CD8-positive, alpha-beta memory T cell (primary cell): ENCODE measurements around the gene MYADML2. TPM values are rescaled to one million over a fixed set of nuclear protein-coding genes. Genes with fewer than 3 reads are reported as not detected.

Source experiments
- CTCF ChIA-PET: fragments of 350-600 bp; sonication (Branson Sonifier 250); formaldehyde crosslinking; loops from one replicate; lab custom pipeline; 2021; ENCODE audit warnings: antibody characterized with exemption; lab: Charles Lee
- POLR2A ChIA-PET: fragments of 350-600 bp; sonication (Branson Sonifier 250); formaldehyde crosslinking; loops from one replicate; lab custom pipeline; 2021; ENCODE audit warnings: antibody characterized with exemption; lab: Charles Lee
- DNase-seq, 5 donors: peaks; one replicate each; pipeline versions ENCODE4 v3.0.0 to v3.0.0-alpha.2; 2020 to 2022; ENCODE audit warnings: mixed read lengths in 1 of 5
- H3K27ac ChIP-seq: one replicate; pipeline ENCODE4 v1.7.0; 2013; ENCODE audit warnings: low read depth, mild to moderate bottlenecking, low read length, moderate library complexity
- H3K27me3 ChIP-seq: 2 replicates; pipeline ENCODE4 v1.7.0; 2013; ENCODE audit warnings: low read length, mild to moderate bottlenecking; ENCODE audit not compliant: insufficient read depth, poor library complexity, severe bottlenecking
- H3K36me3 ChIP-seq: 2 replicates; pipeline ENCODE4 v1.7.0; 2013; ENCODE audit warnings: mild to moderate bottlenecking, low read length, moderate library complexity; ENCODE audit not compliant: insufficient read depth
- H3K4me1 ChIP-seq: 2 replicates; pipeline ENCODE4 v1.7.0; 2013; ENCODE audit warnings: mild to moderate bottlenecking, low read length, moderate library complexity; ENCODE audit not compliant: insufficient read depth
- H3K4me3 ChIP-seq: 2 replicates; pipeline ENCODE4 v1.7.0; 2013; ENCODE audit warnings: mild to moderate bottlenecking, low read length
- H3K9me3 ChIP-seq: 2 replicates; pipeline ENCODE4 v1.7.0; 2013; ENCODE audit warnings: mild to moderate bottlenecking, low read length
- H3K27ac Mint-ChIP-seq, 8 donors: one replicate each; pipeline ENCODE4 v1.8.0; 2020 to 2021; ENCODE audit warnings: mixed read lengths in 8 of 8, mild to moderate bottlenecking in 6 of 8, inconsistent platforms in 3 of 8, moderate library complexity in 3 of 8
- H3K27me3 Mint-ChIP-seq, 2 donors: one replicate each; pipeline ENCODE4 v1.8.0; 2020 to 2021; ENCODE audit warnings: mixed read lengths in 2 of 2, mild to moderate bottlenecking in 1 of 2, moderate library complexity in 1 of 2
- H3K36me3 Mint-ChIP-seq, 3 donors: one replicate each; pipeline ENCODE4 v1.8.0; 2020 to 2021; ENCODE audit warnings: mixed read lengths in 3 of 3, inconsistent platforms in 1 of 3, mild to moderate bottlenecking in 1 of 3
- H3K4me1 Mint-ChIP-seq, 3 donors: one replicate each; pipeline ENCODE4 v1.8.0; 2020 to 2021; ENCODE audit warnings: mixed read lengths in 3 of 3, inconsistent platforms in 1 of 3, mild to moderate bottlenecking in 1 of 3
- H3K4me3 Mint-ChIP-seq, 7 donors: one replicate each; pipeline ENCODE4 v1.8.0; 2020 to 2021; ENCODE audit warnings: mixed read lengths in 7 of 7, mild to moderate bottlenecking in 6 of 7, moderate library complexity in 4 of 7, inconsistent platforms in 2 of 7
- H3K9me3 Mint-ChIP-seq, 5 donors: one replicate each; pipeline ENCODE4 v1.8.0; 2020 to 2022; ENCODE audit warnings: mixed read lengths in 5 of 5, mild to moderate bottlenecking in 3 of 5, moderate library complexity in 2 of 5, inconsistent platforms in 1 of 5
- polyA plus RNA-seq: library from polyadenylated mRNA; unstranded; fragments of 300-500 nt; fragmentation: Illumina TruSeq; gene quantifications from one replicate; pipeline ENCODE4 v1.2.3, GENCODE V29; 2021
- total RNA-seq, 2 experiments: library from RNA; stranded (reverse); gene quantifications; one replicate each; pipeline ENCODE4 v1.2.3, GENCODE V29; 2021

Gene MYADML2
- total and polyA plus RNA-seq, 3 experiments from 2014 or later: not detected

- H3K9me3 ChIP-seq: no peaks in the 10 kb centered on the region
- DNase-seq: peak in 1 of 5 donors; percentile 26
- H3K36me3 ChIP-seq: no peaks in the 10 kb centered on the region
- ChIA-PET CTCF (interaction anchor here (1.4 to 1.5 kb wide), 2 partner anchors 26 to 88 kb away, joined by 3 to 4 read pairs; no protein-coding TSS in a partner anchor), POLR2A (no interaction called here)
- H3K4me1 ChIP-seq: peaks cover 12% of the 10 kb centered on the region
- no peak overlapping the region for H3K4me3 Mint-ChIP-seq
- no peak overlapping the region for H3K4me3 ChIP-seq
- H3K27me3 ChIP-seq: peaks cover 7% of the 10 kb centered on the region
- H3K9me3 Mint-ChIP-seq: no peaks in the 10 kb centered on the region
- no peaks in the 10 kb centered on the region for H3K36me3 Mint-ChIP-seq
- H3K27ac ChIP-seq: no peak overlapping the region
- H3K4me1 Mint-ChIP-seq: peaks cover 0 to 12% (median 7%) of the 10 kb centered on the region in 3 donors
- H3K27me3 Mint-ChIP-seq: peaks cover 5 to 18% of the 10 kb centered on the region in 2 donors
- no peak overlapping the region for H3K27ac Mint-ChIP-seq
These were observed 13.8 kb downstream of the MYADML2 start for GRCh38 chr17:81933178-81933699.

- Histone ChIP-seq H3K27me3 (peaks cover 7% of the 10 kb centered on the region), H3K4me3 (no peak overlapping the region), H3K36me3 (no peaks in the 10 kb centered on the region), H3K27ac (no peak overlapping the region), H3K4me1 (peaks cover 15% of the 10 kb centered on the region), H3K9me3 (no peaks in the 10 kb centered on the region)
- CTCF ChIA-PET: no interaction called here
- peaks cover 5 to 14% of the 10 kb centered on the region in 2 donors for H3K27me3 Mint-ChIP-seq
- H3K36me3 Mint-ChIP-seq: no peaks in the 10 kb centered on the region
- H3K4me3 Mint-ChIP-seq: no peak overlapping the region
- H3K27ac Mint-ChIP-seq: peak overlapping the region in 1 of 8 donors; percentile 48
- no peaks in the 10 kb centered on the region for H3K9me3 Mint-ChIP-seq
- POLR2A ChIA-PET: no interaction called here
- peaks cover 0 to 7% (median 5%) of the 10 kb centered on the region in 3 donors for H3K4me1 Mint-ChIP-seq
- no peak for DNase-seq
These were observed 14.6 kb downstream of the MYADML2 start for GRCh38 chr17:81932333-81932983.

- no peaks in the 10 kb centered on the region for H3K36me3 ChIP-seq
- Mint-ChIP-seq H3K4me3 (peak overlapping the region in 1 of 7 donors; percentile 50), H3K27me3 (peaks cover 5 to 14% of the 10 kb centered on the region in 2 donors), H3K4me1 (peaks cover 0 to 6% (median 4%) of the 10 kb centered on the region in 3 donors), H3K36me3 (no peaks in the 10 kb centered on the region), H3K9me3 (no peaks in the 10 kb centered on the region), H3K27ac (peak overlapping the region in 1 of 8 donors; percentile 48)
- H3K27me3 ChIP-seq: peaks cover 7% of the 10 kb centered on the region
- ChIA-PET CTCF (interaction anchor here (1.4 kb wide), 1 partner anchor 28 kb away, joined by 3 read pairs; no protein-coding TSS in a partner anchor), POLR2A (no interaction called here)
- H3K4me3 ChIP-seq: no peak overlapping the region
- H3K4me1 ChIP-seq: peaks cover 14% of the 10 kb centered on the region
- H3K27ac ChIP-seq: no peak overlapping the region
- H3K9me3 ChIP-seq: no peaks in the 10 kb centered on the region
- no peak for DNase-seq
These were observed 15.3 kb downstream of the MYADML2 start for GRCh38 chr17:81931557-81932332.

GRCh38 chr17:81931189-81931556 is 15.9 kb downstream of the MYADML2 start:
- Mint-ChIP-seq H3K27me3 (peaks cover 5 to 14% of the 10 kb centered on the region in 2 donors), H3K27ac (peak overlapping the region in 2 of 8 donors; percentile 40 to 46)

GRCh38 chr17:81930142-81931125 is 16.6 kb downstream of the MYADML2 start:
- peak overlapping the region in 1 of 7 donors; percentile 29 for H3K4me3 Mint-ChIP-seq
- no peaks in the 10 kb centered on the region for H3K9me3 ChIP-seq
- no peaks in the 10 kb centered on the region for H3K36me3 Mint-ChIP-seq
- H3K9me3 Mint-ChIP-seq: no peaks in the 10 kb centered on the region
- peaks cover 8 to 14% (median 12%) of the 10 kb centered on the region in 3 donors for H3K4me1 Mint-ChIP-seq
- ChIA-PET CTCF (interaction anchor here (1.4 kb wide), 1 partner anchor 29 kb away, joined by 3 read pairs; no protein-coding TSS in a partner anchor), POLR2A (interaction anchor here (0.6 to 0.7 kb wide), 2 partner anchors 29 to 642 kb away, joined by 4 to 5 read pairs; no protein-coding TSS in a partner anchor)
- no peak overlapping the region for H3K4me3 ChIP-seq
- H3K36me3 ChIP-seq: no peaks in the 10 kb centered on the region
- H3K27ac Mint-ChIP-seq: peak overlapping the region in 1 of 8 donors; percentile 46
- peaks cover 22% of the 10 kb centered on the region for H3K4me1 ChIP-seq
- no peak for DNase-seq
- no peak overlapping the region for H3K27ac ChIP-seq
- H3K27me3 Mint-ChIP-seq: peaks cover 5 to 16% of the 10 kb centered on the region in 2 donors
- H3K27me3 ChIP-seq: peaks cover 7% of the 10 kb centered on the region

More at GRCh38 chr17:81931189-81931556, 15.9 kb downstream of the MYADML2 start:
- peak overlapping the region in 1 of 7 donors; percentile 29 for H3K4me3 Mint-ChIP-seq
- Histone ChIP-seq H3K9me3 (no peaks in the 10 kb centered on the region), H3K4me1 (peaks cover 16% of the 10 kb centered on the region), H3K27ac (no peak overlapping the region), H3K36me3 (no peaks in the 10 kb centered on the region), H3K27me3 (peaks cover 7% of the 10 kb centered on the region), H3K4me3 (no peak overlapping the region)
- H3K9me3 Mint-ChIP-seq: no peaks in the 10 kb centered on the region
- ChIA-PET POLR2A (no interaction called here), CTCF (interaction anchor here (1.4 kb wide), 1 partner anchor 28 kb away, joined by 3 read pairs; no protein-coding TSS in a partner anchor)
- no peak for DNase-seq
- H3K4me1 Mint-ChIP-seq: peaks cover 5 to 9% (median 9%) of the 10 kb centered on the region in 3 donors
- H3K36me3 Mint-ChIP-seq: no peaks in the 10 kb centered on the region

- ChIA-PET POLR2A (interaction anchor here (0.7 kb wide), 1 partner anchor 30 kb away, joined by 5 read pairs; no protein-coding TSS in a partner anchor), CTCF (interaction anchor here (0.7 kb wide), 1 partner anchor 30 kb away, joined by 3 read pairs; no protein-coding TSS in a partner anchor)
- Mint-ChIP-seq H3K9me3 (no peaks in the 10 kb centered on the region), H3K27me3 (peaks cover 5 to 16% of the 10 kb centered on the region in 2 donors), H3K36me3 (no peaks in the 10 kb centered on the region), H3K27ac (peak overlapping the region in 4 of 8 donors; percentile 40 to 61 (median 58)), H3K4me3 (peak overlapping the region in 4 of 7 donors; percentile 13 to 69 (median 55)), H3K4me1 (peaks cover 8 to 14% (median 14%) of the 10 kb centered on the region in 3 donors)
- Histone ChIP-seq H3K4me1 (peaks cover 30% of the 10 kb centered on the region), H3K27ac (no peak overlapping the region), H3K27me3 (peaks cover 7% of the 10 kb centered on the region), H3K9me3 (no peaks in the 10 kb centered on the region), H3K36me3 (no peaks in the 10 kb centered on the region), H3K4me3 (no peak overlapping the region)
- DNase-seq: no peak
These were observed 17.5 kb downstream of the MYADML2 start for GRCh38 chr17:81929253-81930141.
